ENCODE measurements around the gene VGLL2. TPM values are rescaled to one million over a fixed set of nuclear protein-coding genes. Genes with fewer than 3 reads are reported as not detected.

The VGLL2 gene
- total RNA-seq, 2 donors from 2014 or later = not detected

DNA sequence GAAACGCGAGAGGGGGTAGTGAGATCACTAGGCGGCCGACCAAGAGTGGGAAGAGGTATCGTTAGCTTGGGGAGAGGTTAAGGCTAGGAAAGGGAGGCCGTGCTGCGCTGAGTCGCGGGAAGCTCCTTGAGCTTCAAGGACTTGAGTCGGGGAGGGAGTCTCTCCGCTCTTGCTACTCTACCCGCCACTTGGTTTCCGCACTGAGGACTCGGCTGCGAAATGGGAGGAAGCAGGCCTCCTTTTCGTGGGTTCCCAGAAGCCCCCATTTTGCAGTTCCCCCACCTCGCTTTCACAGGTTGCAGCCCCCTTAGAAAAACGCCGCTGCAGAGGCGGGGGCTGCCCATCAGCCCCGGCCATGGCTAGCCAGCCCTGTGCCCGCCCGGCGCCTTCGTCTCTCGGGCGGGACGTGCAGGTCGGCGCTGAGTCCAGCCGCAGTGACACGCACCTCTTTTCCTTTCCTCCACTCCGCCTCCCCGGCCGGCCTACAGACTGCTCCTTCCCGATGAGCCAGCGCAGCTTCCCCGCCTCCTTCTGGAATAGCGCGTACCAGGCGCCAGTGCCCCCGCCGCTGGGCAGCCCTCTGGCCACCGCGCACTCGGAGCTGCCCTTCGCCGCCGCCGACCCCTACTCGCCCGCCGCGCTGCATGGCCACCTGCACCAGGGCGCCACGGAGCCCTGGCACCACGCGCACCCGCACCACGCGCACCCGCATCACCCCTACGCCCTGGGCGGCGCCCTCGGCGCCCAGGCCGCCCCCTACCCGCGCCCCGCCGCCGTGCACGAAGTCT, 4.9 kb downstream of the VGLL2 start:
- peaks cover 13 to 23% of the 10 kb centered on the region in 2 donors for H3K4me1 ChIP-seq (ENCODE audit: control insufficient read depth in 1 of 2, low read depth in 2 of 2)
- no peaks in the 10 kb centered on the region for H3K36me3 ChIP-seq
- no peak for DNase-seq (ENCODE audit: low spot score)
- H3K27ac ChIP-seq = no peak overlapping the region
- peak overlapping the region; percentile 60 for H3K4me3 ChIP-seq
- no peak for ATAC-seq (ENCODE audit: insufficient number of reproducible peaks, low FRiP score, low read depth)
- peaks cover 39% of the 10 kb centered on the region for H3K27me3 ChIP-seq (replicated peaks; ENCODE audit: insufficient read depth)
- H3K9me3 ChIP-seq = no peaks in the 10 kb centered on the region
- TF ChIP-seq, protein P1, sequence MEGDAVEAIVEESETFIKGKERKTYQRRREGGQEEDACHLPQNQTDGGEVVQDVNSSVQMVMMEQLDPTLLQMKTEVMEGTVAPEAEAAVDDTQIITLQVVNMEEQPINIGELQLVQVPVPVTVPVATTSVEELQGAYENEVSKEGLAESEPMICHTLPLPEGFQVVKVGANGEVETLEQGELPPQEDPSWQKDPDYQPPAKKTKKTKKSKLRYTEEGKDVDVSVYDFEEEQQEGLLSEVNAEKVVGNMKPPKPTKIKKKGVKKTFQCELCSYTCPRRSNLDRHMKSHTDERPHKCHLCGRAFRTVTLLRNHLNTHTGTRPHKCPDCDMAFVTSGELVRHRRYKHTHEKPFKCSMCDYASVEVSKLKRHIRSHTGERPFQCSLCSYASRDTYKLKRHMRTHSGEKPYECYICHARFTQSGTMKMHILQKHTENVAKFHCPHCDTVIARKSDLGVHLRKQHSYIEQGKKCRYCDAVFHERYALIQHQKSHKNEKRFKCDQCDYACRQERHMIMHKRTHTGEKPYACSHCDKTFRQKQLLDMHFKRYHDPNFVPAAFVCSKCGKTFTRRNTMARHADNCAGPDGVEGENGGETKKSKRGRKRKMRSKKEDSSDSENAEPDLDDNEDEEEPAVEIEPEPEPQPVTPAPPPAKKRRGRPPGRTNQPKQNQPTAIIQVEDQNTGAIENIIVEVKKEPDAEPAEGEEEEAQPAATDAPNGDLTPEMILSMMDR (IDR thresholded peaks at IDR 0.05) = no peak

DNA sequence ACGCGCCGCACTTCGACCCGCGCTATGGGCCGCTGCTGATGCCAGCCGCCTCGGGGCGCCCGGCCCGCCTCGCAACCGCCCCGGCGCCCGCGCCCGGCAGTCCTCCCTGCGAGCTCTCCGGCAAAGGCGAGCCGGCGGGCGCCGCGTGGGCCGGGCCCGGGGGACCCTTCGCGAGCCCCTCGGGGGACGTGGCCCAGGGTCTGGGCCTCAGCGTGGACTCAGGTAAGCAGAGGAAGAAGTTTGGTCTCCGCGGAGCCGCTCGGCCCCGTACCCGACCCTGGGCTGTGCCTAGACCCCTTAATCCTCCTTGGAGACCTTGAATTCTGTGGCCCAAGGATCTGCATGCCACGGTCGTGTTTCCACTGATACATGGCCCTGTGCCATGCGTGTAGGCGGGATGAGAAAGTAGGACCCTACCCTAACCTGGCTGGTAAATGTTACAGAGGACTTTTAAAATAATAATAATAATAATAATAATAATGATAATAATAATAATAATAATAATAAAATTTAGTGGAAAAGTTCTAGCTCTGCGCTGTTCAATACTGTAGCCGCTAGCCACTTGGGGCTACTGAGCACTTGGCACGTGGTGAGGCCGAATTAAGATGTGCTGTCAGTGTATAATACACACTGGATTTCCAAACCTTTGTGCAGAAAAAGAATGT, 5.6 kb downstream of the VGLL2 start:
- ATAC-seq (ENCODE audit: insufficient number of reproducible peaks, low FRiP score, low read depth) (no peak), DNase-seq (ENCODE audit: low spot score) (no peak)
- no peak overlapping the region for H3K27ac ChIP-seq
- H3K4me1 ChIP-seq (ENCODE audit: control insufficient read depth in 1 of 2, low read depth in 2 of 2) = peaks cover 8 to 19% of the 10 kb centered on the region in 2 donors
- H3K4me3 ChIP-seq = peak overlapping the region; percentile 60
- TF ChIP-seq, protein P1 (IDR thresholded peaks at IDR 0.05) = no peak
- H3K36me3 ChIP-seq = no peaks in the 10 kb centered on the region
- no peaks in the 10 kb centered on the region for H3K9me3 ChIP-seq
- H3K27me3 ChIP-seq (replicated peaks; ENCODE audit: insufficient read depth) = peaks cover 35% of the 10 kb centered on the region

GRCh38 chr6:117272032-117272866, 6.9 kb downstream of the VGLL2 start:
- TF ChIP-seq, protein P1 (IDR thresholded peaks at IDR 0.05) = no peak
- H3K4me1 ChIP-seq (ENCODE audit: control insufficient read depth in 1 of 2, low read depth in 2 of 2) = peaks cover 5 to 13% of the 10 kb centered on the region in 2 donors
- H3K36me3 ChIP-seq = no peaks in the 10 kb centered on the region
- no peaks in the 10 kb centered on the region for H3K9me3 ChIP-seq
- H3K4me3 ChIP-seq = no peak overlapping the region
- DNase-seq (ENCODE audit: low spot score) (no peak), ATAC-seq (ENCODE audit: insufficient number of reproducible peaks, low FRiP score, low read depth) (no peak)
- peaks cover 32% of the 10 kb centered on the region for H3K27me3 ChIP-seq (replicated peaks; ENCODE audit: insufficient read depth)
- no peak overlapping the region for H3K27ac ChIP-seq

DNA sequence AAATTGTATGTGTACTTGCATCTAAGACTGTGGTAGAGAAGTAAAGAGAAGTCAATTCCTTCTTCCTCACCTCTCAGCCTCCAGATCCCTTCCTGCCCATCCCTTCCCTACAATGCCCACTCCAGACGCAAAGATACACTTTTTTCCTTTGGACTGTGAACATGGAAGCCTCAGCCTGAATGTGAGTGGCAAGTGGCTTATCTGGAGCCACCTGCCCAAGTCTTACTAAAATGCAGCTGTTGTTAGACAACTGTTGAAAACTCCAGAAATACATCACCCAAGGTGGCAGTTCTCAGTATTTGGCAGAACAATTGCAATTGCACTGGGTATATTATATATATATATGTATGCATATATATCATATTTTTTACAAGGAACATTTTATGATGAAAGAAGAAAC, 7.5 kb downstream of the VGLL2 start:
- no peak for ATAC-seq (ENCODE audit: insufficient number of reproducible peaks, low FRiP score, low read depth)

More for the DNA sequence above, 7.5 kb downstream of the VGLL2 start:
- Histone ChIP-seq H3K36me3 (no peaks in the 10 kb centered on the region), H3K27me3 (replicated peaks; ENCODE audit: insufficient read depth) (peaks cover 26% of the 10 kb centered on the region), H3K27ac (no peak overlapping the region), H3K4me3 (no peak overlapping the region), H3K9me3 (no peaks in the 10 kb centered on the region), H3K4me1 (ENCODE audit: control insufficient read depth in 1 of 2, low read depth in 2 of 2) (peaks cover 5 to 13% of the 10 kb centered on the region in 2 donors)
- TF ChIP-seq, protein P1 (IDR thresholded peaks at IDR 0.05) = no peak
- DNase-seq (ENCODE audit: low spot score) = no peak
